ENCODE results near the gene SAMD4B. TPM values are rescaled to one million over a fixed set of nuclear protein-coding genes. Genes with fewer than 3 reads are reported as not detected.

The SAMD4B gene
- total and polyA plus RNA-seq, 2 experiments from 2014 or later, result 104 to 172 TPM

- TF ChIP-seq ZNF462 (CRISPR knock-in tag; IDR thresholded peaks at IDR 0.05) (no peak), JUNB (IDR thresholded peaks at IDR 0.05; ENCODE audit: unreplicated experiment) (no peak)
These were observed 38.1 kb upstream of the SAMD4B start (continued) for GRCh38 chr19:39304185-39304513.

GRCh38 chr19:39304701-39305571 lies 37.3 kb upstream of the SAMD4B start:
- Histone ChIP-seq H3K4me3 (peak overlapping the region; percentile 43), H3K4me1 (ENCODE audit: insufficient read depth) (peaks cover 28% of the 10 kb centered on the region), H3F3A (replicated peaks; ENCODE audit: low read depth) (peaks cover 11% of the 10 kb centered on the region), H4K20me1 (replicated peaks; ENCODE audit: insufficient read depth) (peaks cover 6% of the 10 kb centered on the region; the same call in 1 of the 2 replicates), H3K27me3 (ENCODE audit: insufficient read depth) (peaks cover 23% of the 10 kb centered on the region), H2AFZ (peak overlapping the region; percentile 63), H3K79me2 (replicated peaks; ENCODE audit: insufficient read depth) (no peaks in the 10 kb centered on the region), H3K4me2 (peak overlapping the region; percentile 67), H3K36me3 (ENCODE audit: insufficient read depth) (no peaks in the 10 kb centered on the region), H3K27ac (ENCODE audit: low read depth) (no peak overlapping the region), H3K9me2 (ENCODE audit: insufficient read depth) (no peaks in the 10 kb centered on the region)
- H3K9me3 Mint-ChIP-seq, result no peaks in the 10 kb centered on the region
- peaks cover 29% of the 10 kb centered on the region for H3K27me3 Mint-ChIP-seq (ENCODE audit: insufficient read depth, low read depth, poor library complexity)
- H3K4me1 Mint-ChIP-seq, result peaks cover 35% of the 10 kb centered on the region
- no peak overlapping the region for H3K27ac Mint-ChIP-seq
- no peaks in the 10 kb centered on the region; the same call in 2 of the 3 replicates for H3K36me3 Mint-ChIP-seq (ENCODE audit: low read depth)
- peak; percentile 58 for DNase-seq (ENCODE audit: low spot score)
- peak; percentile 1; the same call in 1 of the 3 replicates for ATAC-seq
- H3K4me3 Mint-ChIP-seq, result peak overlapping the region; percentile 45
- TF ChIP-seq REST (IDR thresholded peaks at IDR 0.05; ENCODE audit: unreplicated experiment), result no peak
- no peak for TF ChIP-seq CREB1 (CRISPR knock-in tag; IDR thresholded peaks at IDR 0.05; ENCODE audit: low read depth)
- no peak for TF ChIP-seq EZH2 (IDR thresholded peaks at IDR 0.05; ENCODE audit: low read depth, unreplicated experiment)
- no peak for TF ChIP-seq JUNB (IDR thresholded peaks at IDR 0.05; ENCODE audit: unreplicated experiment)

Data from GM23338 (cell line).